HG03196 (cell line): ENCODE results near the gene APOD.

Experiments
- ATAC-seq: cut with Tn5 transposase; IDR thresholded peaks from one replicate; pipeline ENCODE4 v1.9.1; 2021; ENCODE audit not compliant: unreplicated experiment

Gene APOD

DNA sequence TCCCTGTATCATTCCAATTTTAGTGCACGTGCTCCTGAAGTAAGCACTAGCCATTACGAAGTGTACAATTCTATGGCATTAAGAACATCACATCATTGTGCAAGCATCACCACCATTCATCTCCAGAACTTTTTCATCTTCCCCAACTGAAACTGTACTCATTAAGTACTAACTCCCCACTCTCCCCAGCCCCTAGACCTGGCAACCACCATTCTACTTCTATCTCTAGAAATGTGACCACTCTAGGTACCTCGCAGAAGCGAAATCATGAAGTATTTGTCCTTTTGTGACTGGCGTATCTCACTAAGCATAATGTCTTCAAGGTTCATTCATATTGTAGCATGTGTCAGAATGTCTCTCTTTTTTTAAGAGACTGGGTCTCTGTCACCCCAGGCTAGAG, 52.1 kb downstream of the APOD start:
- no peak for ATAC-seq

DNA sequence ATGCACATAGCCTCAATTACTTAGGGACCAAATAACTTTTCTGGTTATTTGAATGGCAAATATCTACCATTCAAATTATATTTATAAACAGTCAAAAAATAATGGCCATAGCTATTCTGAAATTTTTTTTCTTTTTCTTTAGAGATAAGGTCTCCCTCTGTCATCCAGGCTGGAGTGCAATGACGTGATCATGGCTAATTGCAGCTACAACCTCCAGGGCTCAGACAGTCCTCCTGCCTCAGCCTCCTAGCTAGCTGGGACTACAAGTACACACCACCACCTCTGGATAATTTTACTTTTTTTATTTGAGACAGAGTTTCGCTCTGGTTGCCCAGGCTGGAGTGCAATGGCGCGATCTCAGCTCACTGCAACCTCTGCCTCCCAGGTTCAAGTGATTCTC, 57.2 kb downstream of the APOD start:
- no peak for ATAC-seq

DNA sequence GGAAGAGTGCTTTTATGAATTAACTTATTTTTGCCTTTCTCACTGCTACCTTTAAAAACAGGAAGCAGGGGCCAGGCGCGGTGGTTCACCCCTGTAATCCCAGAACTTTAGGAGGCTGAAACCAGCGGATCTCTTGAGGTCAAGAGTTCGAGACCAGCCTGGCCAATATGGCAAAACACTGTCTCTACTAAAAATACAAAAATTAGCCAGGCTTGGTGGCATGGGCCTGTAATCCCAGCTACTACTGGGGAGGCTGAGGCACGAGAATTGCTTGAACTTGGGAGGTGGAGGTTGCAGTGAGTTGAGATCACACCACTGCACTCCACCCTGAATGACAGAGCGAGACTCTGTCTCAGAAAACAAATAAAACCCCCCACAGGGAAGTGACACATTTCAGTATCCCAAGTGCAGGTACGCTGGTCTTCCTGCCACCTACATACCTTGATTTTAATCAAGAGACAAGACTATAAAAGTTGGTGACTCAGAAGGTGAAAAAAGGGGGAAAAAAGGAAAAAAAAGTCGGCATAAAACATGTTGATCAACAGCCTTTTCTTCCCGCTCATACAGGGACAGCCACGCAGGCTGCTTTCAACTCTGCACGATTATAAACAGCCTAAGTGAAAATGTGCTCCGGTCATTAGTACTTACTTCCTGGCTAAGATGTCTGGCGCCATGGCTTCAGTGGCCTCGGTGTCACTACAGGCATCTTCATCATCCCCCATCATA, 59.4 kb downstream of the APOD start:
- no peak for ATAC-seq

DNA sequence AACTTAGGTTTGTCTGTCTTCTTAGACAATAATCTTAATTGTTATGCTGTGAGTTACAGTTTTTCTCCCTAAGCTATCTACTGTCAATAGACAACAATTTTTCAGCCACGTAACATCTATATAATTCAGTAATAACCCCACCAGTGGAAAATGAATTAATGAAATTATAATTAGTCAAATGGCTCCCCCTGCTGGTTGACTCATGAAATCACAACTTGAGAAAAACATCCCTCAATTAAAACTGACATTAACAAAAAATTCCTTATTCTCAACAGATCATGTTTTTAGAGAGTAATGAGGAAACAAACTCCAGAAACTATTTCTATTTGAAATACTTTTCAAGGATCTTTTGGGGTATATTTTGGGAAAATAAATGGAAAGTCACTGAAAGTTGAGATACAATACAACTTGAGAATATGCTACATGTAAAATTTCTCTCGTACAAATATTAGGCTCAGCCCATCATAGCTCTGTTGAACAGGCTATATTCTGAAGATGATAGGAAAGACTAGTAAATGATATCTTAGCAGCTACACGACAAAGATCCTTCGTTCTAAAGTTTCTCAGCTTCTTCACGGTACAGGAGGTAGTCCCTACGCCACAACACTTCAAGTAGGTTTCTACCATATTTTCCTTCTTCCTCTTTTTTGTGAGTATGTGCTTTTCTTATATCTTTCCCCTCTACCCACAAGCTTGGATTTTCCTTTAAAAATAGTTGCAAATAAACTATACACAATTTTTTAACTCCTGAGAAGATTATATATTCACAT, 61.3 kb downstream of the APOD start:
- ATAC-seq = no peak
